Pancreas (tissue), 10 donors: ENCODE results near the gene DLG4. TPM values are rescaled to one million over a fixed set of nuclear protein-coding genes. Genes with fewer than 3 reads are reported as not detected.

Experiments used
- ATAC-seq, 4 donors: fragments of 200-7000 bp; cut with Tn5 transposase; one replicate each; pipeline versions ENCODE4 v1.8.0 to v1.9.1; 2020; ENCODE audit warnings: mild to moderate bottlenecking in 4 of 4, moderate library complexity in 4 of 4
- DNase-seq, 6 donors: peaks; one replicate each; pipeline ENCODE4 v3.0.0-alpha.2; 2020
- FAIRE-seq: peaks from 2 replicates; lab custom pipeline; 2012; peaks lifted over from hg19 to GRCh38; lab: Jason Lieb, UNC
- H3K27ac ChIP-seq, 4 donors: fragments of 200-600 bp; sonication (generic); 1 replicate in 3 of 4; 2 replicates in 1 of 4; pipeline versions ENCODE4 v1.5.0 to v1.8.0; 2020
- H3K27me3 ChIP-seq, 4 donors: fragments of 200-600 bp; one replicate each; pipeline ENCODE4 v1.8.0; 2021
- H3K36me3 ChIP-seq, 3 donors: fragments of 200-600 bp; sonication (generic) in 1 of 3; one replicate each; pipeline versions ENCODE4 v1.5.0 to v1.8.0; 2020 to 2021
- H3K4me1 ChIP-seq, 3 donors: fragments of 200-600 bp; one replicate each; pipeline ENCODE4 v1.8.0; 2021
- H3K4me3 ChIP-seq, 4 donors: fragments of 200-600 bp; sonication (generic) in 2 of 4; one replicate each; pipeline versions ENCODE4 v1.5.0 to v1.8.0; 2020 to 2021
- H3K9me3 ChIP-seq, 4 donors: fragments of 200-600 bp; one replicate each; pipeline ENCODE4 v1.8.0; 2021
- CTCF ChIP-seq, 4 donors: fragments of 200-600 bp; sonication (generic) in 3 of 4; IDR thresholded peaks; one replicate each; pipeline versions ENCODE4 v1.5.0 to v1.8.0; 2021; ENCODE audit warnings: antibody characterized with exemption in 4 of 4
- WGBS, 2 donors: extraction: QIAGEN DNeasy Blood & Tissue Kit; methylation state at CpG; one replicate each; pipeline ENCODE4 v1.1.7; 2013; 5-methylcytosine and 5-hydroxymethylcytosine counted together
- intact Hi-C, 3 donors: fragments of 100-400 bp; cut with DNase I; formaldehyde crosslinking; loops; one replicate each; pipeline versions ENCODE4 v1.11.1 to v1.14.2; 2022
- polyA plus RNA-seq, 2 donors: library from polyadenylated mRNA; stranded (reverse); fragments of 200-250 nt; gene quantifications; one replicate each; pipeline ENCODE4 v1.2.3, GENCODE V29; 2013
- total RNA-seq, 6 donors: library from RNA; stranded (reverse); fragmentation: NEBNext Ultra II Directional in 4 of 6; extraction: Animal tissue kit (Norgen Biotek cat#: 25700) in 4 of 6; gene quantifications; one replicate each; pipeline versions ENCODE4 v1.2.1 to v1.2.4, GENCODE V29; 2021 to 2023
- donor health status: healthy with polysubstance abuse.
- donor health status: DM: no; HTN: no; CAD: no; lungs with moderate emphysema.
- donor health status: DM: no; HTN: no; CAD: no.
- donor health status: control.
- donor health status: control.
- donor health status: Bipolar disorder and iron deficiency.
- donor health status: DM: yes; HTN: yes; CAD: no.
- donor health status: DM: no; HTN: no; CAD: no.
- donor health status: DM: no; HTN: no; CAD: no.
- donor health status: DM: yes; HTN: yes; CAD: no.

DLG4 gene
- total and polyA plus RNA-seq, 8 donors: 2.8 to 19.8 (median 7.8) TPM

- Histone ChIP-seq H3K4me3 (peak overlapping the region in 2 of 4 donors; percentile 64 to 72), H3K4me1 (peaks cover 14 to 27% (median 15%) of the 10 kb centered on the region in 3 donors)
These were observed 20.7 kb upstream of the DLG4 start for GRCh38 chr17:7240375-7240774.

GRCh38 chr17:7239091-7240027, 19.7 kb upstream of the DLG4 start, which contains the start of gene PHF23:
PHF23 (minus strand) TSS chr17:7239457; CDS start chr17:7239279, 178 bp downstream.
- WGBS, 2 donors: 1% methylated on average over 63 to 72 of the region's 72 CpGs
- DNase-seq (peak; percentile 98 to 100 (median 100)), FAIRE-seq (peak; percentile 94), ATAC-seq (peak; percentile 62 to 76 (median 72))
- intact Hi-C loops: no loop called here
- no peak for TF ChIP-seq CTCF (IDR thresholded peaks at IDR 0.05)
- no peaks in the 10 kb centered on the region for H3K9me3 ChIP-seq
- peak within 1 kb of the TSS; percentile 75 to 99 (median 82) for H3K27ac ChIP-seq
- peak within 1 kb of the TSS; percentile 77 to 86 (median 80) for H3K4me3 ChIP-seq
- no peaks in the 10 kb centered on the region for H3K27me3 ChIP-seq
- peaks cover 17 to 34% (median 17%) of the 10 kb centered on the region in 3 donors for H3K4me1 ChIP-seq
- peaks cover 0 to 3% (median 0%) of the 10 kb centered on the region in 3 donors for H3K36me3 ChIP-seq

More at GRCh38 chr17:7240375-7240774, 20.7 kb upstream of the DLG4 start:
- no peak for DNase-seq
- intact Hi-C loops: no loop called here
- H3K9me3 ChIP-seq: no peaks in the 10 kb centered on the region
- peaks cover 0 to 3% (median 0%) of the 10 kb centered on the region in 3 donors for H3K36me3 ChIP-seq
- 46 to 47% methylated on average over 4 of the region's 4 CpGs for WGBS, 2 donors
- FAIRE-seq: no peak
- peak overlapping the region in 2 of 4 donors; percentile 97 to 99 for H3K27ac ChIP-seq
- no peaks in the 10 kb centered on the region for H3K27me3 ChIP-seq
- no peak for ATAC-seq
- no peak for TF ChIP-seq CTCF (IDR thresholded peaks at IDR 0.05)

GRCh38 chr17:7238420-7239090, 18.9 kb upstream of the DLG4 start:
- Histone ChIP-seq H3K36me3 (peaks cover 0 to 3% (median 0%) of the 10 kb centered on the region in 3 donors), H3K4me1 (peaks cover 17 to 31% (median 17%) of the 10 kb centered on the region in 3 donors), H3K9me3 (no peaks in the 10 kb centered on the region), H3K4me3 (peak overlapping the region; percentile 77 to 86 (median 80)), H3K27ac (peak overlapping the region; percentile 75 to 88 (median 82)), H3K27me3 (no peaks in the 10 kb centered on the region)
- 0 to 2% methylated on average over 30 to 39 of the region's 39 CpGs for WGBS, 2 donors
- no peak for TF ChIP-seq CTCF (IDR thresholded peaks at IDR 0.05)
- ATAC-seq: no peak
- intact Hi-C loops: no loop called here
- DNase-seq: peak in 5 of 6 donors; percentile 47 to 80 (median 62)
- FAIRE-seq: no peak

- TF ChIP-seq CTCF (IDR thresholded peaks at IDR 0.05): no peak
- WGBS, 2 donors: 0 to 1% methylated on average over 47 to 70 of the region's 73 CpGs
- FAIRE-seq (no peak), DNase-seq (peak; percentile 76 to 93 (median 88)), ATAC-seq (peak; percentile 2 to 10 (median 6))
- intact Hi-C loops: no loop called here
- Histone ChIP-seq H3K36me3 (peaks cover 0 to 3% (median 0%) of the 10 kb centered on the region in 3 donors), H3K4me3 (peak overlapping the region; percentile 77 to 86 (median 80)), H3K9me3 (no peaks in the 10 kb centered on the region), H3K27ac (peak overlapping the region; percentile 57 to 88 (median 76)), H3K27me3 (no peaks in the 10 kb centered on the region), H3K4me1 (peaks cover 17 to 37% (median 17%) of the 10 kb centered on the region in 3 donors)
These were observed 18.3 kb upstream of the DLG4 start for GRCh38 chr17:7237761-7238419.
